RWPE1 (cell line): ENCODE results near the gene CTBP2.
A peak's percentile ranks its signal among the peaks of the same experiment; 100 is the strongest.

Experiments used
- CTCF ChIA-PET: fragments of 350-600 bp; sonication (Branson Sonifier 250); formaldehyde crosslinking; extraction: SDS; loops from one replicate; lab custom pipeline; 2021; lab: Yijun Ruan, JAX
- POLR2A ChIA-PET: fragments of 400-600 bp; formaldehyde crosslinking; extraction: SDS; loops from one replicate; lab custom pipeline; 2020; ENCODE audit warnings: antibody characterized with exemption; ENCODE audit not compliant: low non-redundant PET; lab: Yijun Ruan, JAX
- DNase-seq: peaks from one replicate; pipeline ENCODE4 v3.0.0; 2012; ENCODE audit warnings: low spot score
- H3K27ac ChIP-seq: fragments of 450-650 bp; 2 replicates; pipeline ENCODE4 v1.5.1; 2017
- CTCF ChIP-seq: fragments of 450-650 bp; conservative IDR thresholded peaks from 2 replicates; pipeline ENCODE4 v1.5.1; 2017; ENCODE audit warnings: low read depth, mild to moderate bottlenecking

The CTBP2 gene

GRCh38 chr10:125096371-125096770 is 64.0 kb downstream of the CTBP2 start:
- peak; percentile 77 for DNase-seq
- ChIA-PET POLR2A (no interaction called here), CTCF (no interaction called here)
- TF ChIP-seq CTCF, result no peak
- H3K27ac ChIP-seq, result no peak overlapping the region

- TF ChIP-seq CTCF, result no peak
- POLR2A ChIA-PET, result no interaction called here
- no peak for DNase-seq
- H3K27ac ChIP-seq, result peak overlapping the region; percentile 28
- CTCF ChIA-PET, result no interaction called here
Measured at GRCh38 chr10:125095776-125096175, 64.6 kb downstream of the CTBP2 start.

- peak overlapping the region; percentile 28 for H3K27ac ChIP-seq
- TF ChIP-seq CTCF, result no peak
- ChIA-PET CTCF (no interaction called here), POLR2A (no interaction called here)
- no peak for DNase-seq
Measured at GRCh38 chr10:125095228-125095627, 65.1 kb downstream of the CTBP2 start.

- ChIA-PET CTCF (no interaction called here), POLR2A (no interaction called here)
- no peak for TF ChIP-seq CTCF
Measured at GRCh38 chr10:125094806-125095205, 65.6 kb downstream of the CTBP2 start.

GRCh38 chr10:125093974-125094705 is 66.2 kb downstream of the CTBP2 start:
- H3K27ac ChIP-seq, result peak overlapping the region; percentile 57
- no peak for DNase-seq
- no peak for TF ChIP-seq CTCF
- CTCF ChIA-PET, result no interaction called here
- POLR2A ChIA-PET, result no interaction called here

More at GRCh38 chr10:125094806-125095205, 65.6 kb downstream of the CTBP2 start:
- DNase-seq, result no peak
- peak overlapping the region; percentile 28 for H3K27ac ChIP-seq

GRCh38 chr10:125093199-125093973 is 67.0 kb downstream of the CTBP2 start:
- no peak for TF ChIP-seq CTCF
- no peak for DNase-seq
- POLR2A ChIA-PET, result no interaction called here
- peak overlapping the region; percentile 57 for H3K27ac ChIP-seq
- CTCF ChIA-PET, result no interaction called here
